HEK293 (cell line): ENCODE results near the gene IRF6.

Experiments
- FEZF1 ChIP-seq: fragments of 450-650 bp; formaldehyde crosslinking; IDR thresholded peaks from 2 replicates; pipeline ENCODE4 v1.5.1; 2016; ENCODE audit warnings: missing biosample characterization, missing genetic modification characterization
- GLIS1 ChIP-seq: fragments of 450-650 bp; formaldehyde crosslinking; IDR thresholded peaks from 2 replicates; pipeline ENCODE4 v1.5.1; 2016; ENCODE audit warnings: missing biosample characterization, missing genetic modification characterization
- KLF7 ChIP-seq: fragments of 450-650 bp; formaldehyde crosslinking; IDR thresholded peaks from 2 replicates; pipeline ENCODE4 v1.5.1; 2016; ENCODE audit warnings: missing biosample characterization, missing genetic modification characterization, borderline replicate concordance
- PATZ1 ChIP-seq: fragments of 450-650 bp; formaldehyde crosslinking; IDR thresholded peaks from 2 replicates; pipeline ENCODE4 v1.5.1; 2016; ENCODE audit warnings: missing biosample characterization, missing genetic modification characterization
- PRDM1 ChIP-seq: fragments of 450-650 bp; formaldehyde crosslinking; IDR thresholded peaks from 2 replicates; pipeline ENCODE4; 2016; ENCODE audit warnings: missing biosample characterization, missing genetic modification characterization
- PRDM10 ChIP-seq: fragments of 450-650 bp; formaldehyde crosslinking; IDR thresholded peaks from 2 replicates; pipeline ENCODE4 v1.5.1; 2016; ENCODE audit warnings: missing biosample characterization, missing genetic modification characterization
- SETDB1 ChIP-seq: IDR thresholded peaks from one replicate; pipeline ENCODE4 v1.6.1; 2017; ENCODE audit warnings: mild to moderate bottlenecking, low read length, moderate library complexity, mixed read lengths; ENCODE audit not compliant: insufficient read length
- SP7 ChIP-seq: fragments of 450-650 bp; formaldehyde crosslinking; IDR thresholded peaks from 2 replicates; pipeline ENCODE4 v1.5.1; 2016; ENCODE audit warnings: missing biosample characterization, missing genetic modification characterization
- TRIM28 ChIP-seq: IDR thresholded peaks from 2 replicates; pipeline ENCODE4 v1.6.1; 2011; ENCODE audit warnings: low read length, control low read depth, borderline replicate concordance
- ZBTB17 ChIP-seq: fragments of 450-650 bp; formaldehyde crosslinking; IDR thresholded peaks from 2 replicates; pipeline ENCODE4 v1.5.1; 2016; ENCODE audit warnings: missing biosample characterization, missing genetic modification characterization
- ZNF112 ChIP-seq: fragments of 450-650 bp; formaldehyde crosslinking; IDR thresholded peaks from 2 replicates; pipeline ENCODE4 v1.5.0; 2017; ENCODE audit warnings: missing biosample characterization, missing genetic modification characterization
- ZNF138 ChIP-seq: fragments of 450-650 bp; formaldehyde crosslinking; IDR thresholded peaks from 2 replicates; pipeline ENCODE4 v1.5.1; 2016; ENCODE audit warnings: missing biosample characterization, missing genetic modification characterization, borderline replicate concordance
- ZNF157 ChIP-seq: fragments of 450-650 bp; formaldehyde crosslinking; IDR thresholded peaks from 2 replicates; pipeline ENCODE4 v1.5.1; 2016; ENCODE audit warnings: missing biosample characterization, missing genetic modification characterization
- ZNF324 ChIP-seq: fragments of 450-650 bp; formaldehyde crosslinking; IDR thresholded peaks from 2 replicates; pipeline ENCODE4 v1.5.1; 2016; ENCODE audit warnings: missing biosample characterization, missing genetic modification characterization
- ZNF416 ChIP-seq: fragments of 450-650 bp; formaldehyde crosslinking; IDR thresholded peaks from 2 replicates; pipeline ENCODE4 v1.5.1; 2016; ENCODE audit warnings: missing biosample characterization, missing genetic modification characterization
- ZNF423 ChIP-seq: fragments of 450-650 bp; formaldehyde crosslinking; IDR thresholded peaks from 2 replicates; pipeline ENCODE4 v1.5.1; 2016; ENCODE audit warnings: missing biosample characterization, missing genetic modification characterization
- ZNF426 ChIP-seq: fragments of 450-650 bp; formaldehyde crosslinking; IDR thresholded peaks from 2 replicates; pipeline ENCODE4 v1.5.1; 2017; ENCODE audit warnings: missing biosample characterization, missing genetic modification characterization, mild to moderate bottlenecking, inconsistent platforms, moderate library complexity
- ZNF600 ChIP-seq: fragments of 450-650 bp; formaldehyde crosslinking; IDR thresholded peaks from 2 replicates; pipeline ENCODE4 v1.5.1; 2016; ENCODE audit warnings: missing biosample characterization, missing genetic modification characterization
- ZNF660 ChIP-seq: fragments of 450-650 bp; IDR thresholded peaks from 2 replicates; pipeline ENCODE4 v1.5.1; 2018; ENCODE audit warnings: missing biosample characterization, mild to moderate bottlenecking, missing genetic modification characterization
- ZNF707 ChIP-seq: fragments of 450-650 bp; formaldehyde crosslinking; IDR thresholded peaks from 2 replicates; pipeline ENCODE4 v1.5.1; 2016; ENCODE audit warnings: missing biosample characterization, missing genetic modification characterization
- ZNF76 ChIP-seq: fragments of 450-650 bp; formaldehyde crosslinking; IDR thresholded peaks from 2 replicates; pipeline ENCODE4; 2016; ENCODE audit warnings: low read depth, missing biosample characterization, missing genetic modification characterization, borderline replicate concordance
- ZNF791 ChIP-seq: fragments of 450-650 bp; formaldehyde crosslinking; IDR thresholded peaks from 2 replicates; pipeline ENCODE4 v1.5.1; 2016; ENCODE audit warnings: missing biosample characterization, missing genetic modification characterization
- ZNF792 ChIP-seq: fragments of 450-650 bp; formaldehyde crosslinking; IDR thresholded peaks from 2 replicates; pipeline ENCODE4 v1.5.1; 2016; ENCODE audit warnings: missing biosample characterization, missing genetic modification characterization
- ZNF843 ChIP-seq: fragments of 450-650 bp; formaldehyde crosslinking; IDR thresholded peaks from 2 replicates; pipeline ENCODE4 v1.5.1; 2016; ENCODE audit warnings: missing biosample characterization, missing genetic modification characterization
- ZXDB ChIP-seq: fragments of 450-650 bp; formaldehyde crosslinking; IDR thresholded peaks from 2 replicates; pipeline ENCODE4 v1.5.1; 2016; ENCODE audit warnings: missing biosample characterization, missing genetic modification characterization
- TF ChIP-seq, protein P1 (sequence below): fragments of 450-650 bp; formaldehyde crosslinking; IDR thresholded peaks from 2 replicates; pipeline ENCODE4 v1.5.1; 2017; ENCODE audit warnings: missing biosample characterization, missing genetic modification characterization
- TF ChIP-seq, protein P2 (sequence below): fragments of 450-650 bp; formaldehyde crosslinking; IDR thresholded peaks from 2 replicates; pipeline ENCODE4 v1.5.1; 2016; ENCODE audit warnings: missing biosample characterization, missing genetic modification characterization
- TF ChIP-seq, protein P3 (sequence below): fragments of 450-650 bp; IDR thresholded peaks from 2 replicates; pipeline ENCODE4 v1.5.1; 2018; ENCODE audit warnings: missing biosample characterization, missing genetic modification characterization

IRF6 gene

DNA sequence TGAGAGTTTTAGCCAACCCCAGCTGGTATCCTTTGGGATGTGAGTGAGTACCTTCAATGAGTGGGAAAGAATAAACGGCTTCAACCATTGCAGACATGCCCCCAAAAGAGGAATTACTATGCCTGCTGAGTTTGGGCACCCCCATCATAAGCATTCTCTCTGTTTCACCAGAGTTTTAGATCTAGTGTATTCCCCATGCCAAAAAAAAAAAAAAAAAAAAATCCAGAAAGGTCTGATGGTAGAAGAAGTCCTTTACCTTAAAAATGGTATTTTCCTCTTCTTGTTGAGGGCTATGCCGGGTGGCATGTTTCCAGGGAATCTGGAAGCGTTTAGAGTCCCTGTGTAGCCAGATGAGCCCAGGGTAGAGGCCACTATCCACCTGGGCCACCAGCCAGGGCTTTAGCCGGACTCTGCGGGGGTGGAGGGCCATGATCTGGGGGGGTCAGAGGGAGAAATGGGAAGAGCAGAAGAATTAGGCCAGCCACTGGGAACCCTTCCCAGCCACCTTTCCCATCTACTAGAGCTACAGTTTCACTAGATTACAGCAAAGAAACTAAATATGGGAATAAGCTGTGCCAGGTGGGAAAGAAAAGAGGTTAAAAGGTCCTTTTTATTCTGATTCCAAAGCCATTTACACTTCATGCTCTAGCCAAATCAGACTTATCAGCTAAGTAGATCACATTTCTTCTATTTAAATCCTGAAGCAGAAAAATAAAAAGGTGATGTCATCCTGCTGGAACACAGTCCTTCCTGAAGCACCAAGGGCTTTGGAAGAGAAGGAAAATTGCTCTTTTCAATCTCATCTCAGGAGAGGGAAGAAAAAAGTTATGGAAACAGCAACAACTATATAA, 4.7 kb downstream of the IRF6 start (continued):
- TF ChIP-seq, protein P1, sequence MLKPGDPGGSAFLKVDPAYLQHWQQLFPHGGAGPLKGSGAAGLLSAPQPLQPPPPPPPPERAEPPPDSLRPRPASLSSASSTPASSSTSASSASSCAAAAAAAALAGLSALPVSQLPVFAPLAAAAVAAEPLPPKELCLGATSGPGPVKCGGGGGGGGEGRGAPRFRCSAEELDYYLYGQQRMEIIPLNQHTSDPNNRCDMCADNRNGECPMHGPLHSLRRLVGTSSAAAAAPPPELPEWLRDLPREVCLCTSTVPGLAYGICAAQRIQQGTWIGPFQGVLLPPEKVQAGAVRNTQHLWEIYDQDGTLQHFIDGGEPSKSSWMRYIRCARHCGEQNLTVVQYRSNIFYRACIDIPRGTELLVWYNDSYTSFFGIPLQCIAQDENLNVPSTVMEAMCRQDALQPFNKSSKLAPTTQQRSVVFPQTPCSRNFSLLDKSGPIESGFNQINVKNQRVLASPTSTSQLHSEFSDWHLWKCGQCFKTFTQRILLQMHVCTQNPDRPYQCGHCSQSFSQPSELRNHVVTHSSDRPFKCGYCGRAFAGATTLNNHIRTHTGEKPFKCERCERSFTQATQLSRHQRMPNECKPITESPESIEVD (tag by site-specific recombination) = peak; percentile 75
- TF ChIP-seq ZNF324 (no peak), PRDM10 (tag by site-specific recombination) (peak; percentile 95), GLIS1 (tag by site-specific recombination) (peak; percentile 30; the same call in 1 of the 2 replicates), ZNF707 (no peak), ZXDB (tag by site-specific recombination) (peak; percentile 26; the same call in 1 of the 2 replicates), PRDM1 (tag by site-specific recombination) (0 out of 2 replicates have a peak, but pooled peaks have one; percentile 20), SETDB1 (no peak), ZNF660 (peak; percentile 36; the same call in 1 of the 2 replicates), KLF7 (tag by site-specific recombination) (no peak), ZNF843 (peak; percentile 59; the same call in 1 of the 2 replicates), PATZ1 (0 out of 2 replicates have a peak, but pooled peaks have one; percentile 41), ZNF157 (no peak), SP7 (0 out of 2 replicates have a peak, but pooled peaks have one; percentile 20), FEZF1 (tag by site-specific recombination) (peak; percentile 47; the same call in 1 of the 2 replicates), ZNF600 (tag by site-specific recombination) (peak; percentile 52; the same call in 1 of the 2 replicates), ZNF792 (no peak), TRIM28 (no peak), ZNF426 (tag by site-specific recombination) (no peak), ZBTB17 (tag by site-specific recombination) (0 out of 2 replicates have a peak, but pooled peaks have one; percentile 21), ZNF76 (tag by site-specific recombination) (no peak), ZNF423 (no peak), ZNF791 (no peak), ZNF416 (tag by site-specific recombination) (no peak), ZNF112 (tag by site-specific recombination) (no peak), ZNF138 (no peak)
- TF ChIP-seq, protein P2, sequence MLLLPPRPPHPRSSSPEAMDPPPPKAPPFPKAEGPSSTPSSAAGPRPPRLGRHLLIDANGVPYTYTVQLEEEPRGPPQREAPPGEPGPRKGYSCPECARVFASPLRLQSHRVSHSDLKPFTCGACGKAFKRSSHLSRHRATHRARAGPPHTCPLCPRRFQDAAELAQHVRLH = no peak
- TF ChIP-seq, protein P3, sequence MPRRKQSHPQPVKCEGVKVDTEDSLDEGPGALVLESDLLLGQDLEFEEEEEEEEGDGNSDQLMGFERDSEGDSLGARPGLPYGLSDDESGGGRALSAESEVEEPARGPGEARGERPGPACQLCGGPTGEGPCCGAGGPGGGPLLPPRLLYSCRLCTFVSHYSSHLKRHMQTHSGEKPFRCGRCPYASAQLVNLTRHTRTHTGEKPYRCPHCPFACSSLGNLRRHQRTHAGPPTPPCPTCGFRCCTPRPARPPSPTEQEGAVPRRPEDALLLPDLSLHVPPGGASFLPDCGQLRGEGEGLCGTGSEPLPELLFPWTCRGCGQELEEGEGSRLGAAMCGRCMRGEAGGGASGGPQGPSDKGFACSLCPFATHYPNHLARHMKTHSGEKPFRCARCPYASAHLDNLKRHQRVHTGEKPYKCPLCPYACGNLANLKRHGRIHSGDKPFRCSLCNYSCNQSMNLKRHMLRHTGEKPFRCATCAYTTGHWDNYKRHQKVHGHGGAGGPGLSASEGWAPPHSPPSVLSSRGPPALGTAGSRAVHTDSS (tag by site-specific recombination) = no peak
